Measurements from ENCODE around the gene NACC2. TPM values are rescaled to one million over a fixed set of nuclear protein-coding genes. Genes with fewer than 3 reads are reported as not detected.

The NACC2 gene
- total and polyA plus RNA-seq, 9 donors, result 6.8 to 11.7 (median 9.3) TPM

DNA sequence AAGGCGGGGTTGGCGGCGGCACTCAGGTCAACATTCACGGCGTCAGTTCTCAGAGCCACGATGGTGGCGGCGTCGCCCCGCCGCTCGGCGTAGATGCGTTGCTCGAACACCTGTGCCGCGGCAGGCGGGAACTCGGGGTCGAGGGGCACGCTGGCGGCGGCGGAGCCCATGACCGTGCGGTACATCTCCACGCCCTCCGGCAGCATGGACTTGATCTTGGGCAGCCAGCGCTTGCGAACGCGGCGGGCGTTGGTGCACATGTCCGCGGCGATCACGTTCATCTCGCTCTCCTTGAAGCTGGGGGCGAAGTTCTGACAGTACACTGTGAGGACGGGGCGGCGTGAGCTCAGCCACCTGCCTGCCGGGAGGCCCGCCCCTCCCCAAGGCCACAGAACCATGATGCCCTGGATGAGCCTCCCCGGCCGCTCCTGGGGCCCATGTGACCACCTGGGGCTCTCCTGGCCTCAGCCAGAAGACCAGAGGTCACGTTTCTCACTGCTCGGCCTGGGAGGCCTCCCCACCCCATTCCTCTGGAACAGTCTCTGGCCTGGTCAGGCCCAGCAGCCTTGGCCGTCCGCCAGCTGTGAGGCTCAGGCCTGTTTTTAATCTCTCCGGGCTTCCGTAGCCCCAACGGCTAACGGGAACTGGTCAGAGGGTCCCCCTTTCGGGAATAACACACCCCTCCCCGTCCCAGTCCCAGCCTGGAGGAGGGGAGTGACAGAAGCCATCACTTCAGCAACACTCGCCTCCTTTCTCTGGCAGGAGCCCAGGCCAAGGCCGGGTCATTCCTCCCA is 83.2 kb downstream of the NACC2 start:
- no peaks in the 10 kb centered on the region for H3K36me3 ChIP-seq (ENCODE audit: control insufficient read depth, insufficient read depth, low read length)
- peaks cover 34% of the 10 kb centered on the region for H3K4me1 ChIP-seq (ENCODE audit: control insufficient read depth, insufficient read depth, low read length)

DNA sequence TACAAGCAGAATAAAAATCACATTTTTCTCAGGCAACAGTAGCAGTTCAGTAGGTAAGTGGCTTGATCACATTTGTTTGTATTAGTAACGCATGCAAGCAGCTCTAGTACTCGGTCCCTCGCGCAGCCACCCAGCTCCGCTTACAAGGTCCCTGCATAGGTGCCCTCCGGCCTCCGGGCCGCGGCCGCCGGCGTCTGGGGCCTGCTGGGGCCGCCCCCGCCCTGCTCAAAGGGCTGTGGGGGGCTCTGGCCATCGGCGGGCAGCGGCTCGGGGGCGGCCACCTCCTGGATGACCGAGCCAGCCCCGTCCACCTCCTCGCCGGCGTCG is 83.8 kb downstream of the NACC2 start:
- H3K9me3 ChIP-seq (replicated peaks; ENCODE audit: control insufficient read depth, low read depth, low read length), result no peaks in the 10 kb centered on the region
- WGBS (ENCODE audit: insufficient coverage), result 58% methylated on average over 25 of the region's 25 CpGs
- peak overlapping the region; percentile 73 for H3K27ac ChIP-seq (ENCODE audit: low read length)
- no peak for DNase-seq
- peaks cover 34% of the 10 kb centered on the region for H3K4me1 ChIP-seq (ENCODE audit: control insufficient read depth, insufficient read depth, low read length)
- H3K4me3 ChIP-seq (ENCODE audit: low read length), result no peak overlapping the region
- H3K36me3 ChIP-seq (ENCODE audit: control insufficient read depth, insufficient read depth, low read length), result no peaks in the 10 kb centered on the region
- no peaks in the 10 kb centered on the region for H3K27me3 ChIP-seq (ENCODE audit: control insufficient read depth, insufficient read depth, low read length)

More for the DNA sequence above, 83.2 kb downstream of the NACC2 start:
- Histone ChIP-seq H3K4me3 (ENCODE audit: low read length) (no peak overlapping the region), H3K27me3 (ENCODE audit: control insufficient read depth, insufficient read depth, low read length) (no peaks in the 10 kb centered on the region), H3K27ac (ENCODE audit: low read length) (peak overlapping the region; percentile 73), H3K9me3 (replicated peaks; ENCODE audit: control insufficient read depth, low read depth, low read length) (no peaks in the 10 kb centered on the region)
- peak; percentile 92 for DNase-seq
- WGBS (ENCODE audit: insufficient coverage), result 71% methylated on average over 45 of the region's 59 CpGs

DNA sequence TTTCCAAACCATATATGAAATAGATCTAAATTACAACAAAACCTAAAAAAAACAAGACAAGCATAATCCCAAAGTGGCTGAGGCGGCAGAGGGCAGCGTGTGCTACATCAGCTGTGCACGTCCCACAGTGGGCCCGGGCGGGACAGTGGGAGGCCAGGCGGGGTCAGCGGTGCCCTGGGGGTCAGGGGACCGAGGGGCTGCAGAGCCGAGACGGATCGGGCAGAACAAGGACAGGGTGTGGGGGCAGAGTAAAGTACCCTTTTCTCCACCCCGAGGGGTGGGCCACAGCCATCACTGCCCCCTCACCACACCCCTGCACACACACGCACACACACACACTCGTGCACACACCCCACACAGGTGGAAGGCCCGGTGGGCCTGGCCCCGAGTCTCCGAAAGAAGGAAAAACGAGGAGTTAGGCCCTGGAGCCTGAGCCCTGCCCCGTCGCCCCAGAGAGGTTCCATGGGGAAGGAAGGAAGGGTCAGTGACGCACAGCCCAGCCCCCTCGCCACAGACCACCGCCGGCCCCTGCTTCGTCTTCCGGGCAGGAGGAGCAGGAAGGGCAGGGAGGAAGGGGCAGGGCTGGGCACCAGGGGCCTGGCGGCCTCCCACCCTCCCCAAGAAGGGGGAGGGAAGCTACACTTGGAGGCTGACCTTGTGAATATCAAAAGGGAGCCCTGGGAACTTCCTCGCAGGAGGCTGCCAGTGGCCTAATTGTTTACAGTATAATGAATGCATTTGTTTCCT is 84.3 kb downstream of the NACC2 start:
- no peak overlapping the region for H3K4me3 ChIP-seq (ENCODE audit: low read length)
- DNase-seq, result no peak
- WGBS (ENCODE audit: insufficient coverage), result 86% methylated on average over 4 of the region's 28 CpGs

DNA sequence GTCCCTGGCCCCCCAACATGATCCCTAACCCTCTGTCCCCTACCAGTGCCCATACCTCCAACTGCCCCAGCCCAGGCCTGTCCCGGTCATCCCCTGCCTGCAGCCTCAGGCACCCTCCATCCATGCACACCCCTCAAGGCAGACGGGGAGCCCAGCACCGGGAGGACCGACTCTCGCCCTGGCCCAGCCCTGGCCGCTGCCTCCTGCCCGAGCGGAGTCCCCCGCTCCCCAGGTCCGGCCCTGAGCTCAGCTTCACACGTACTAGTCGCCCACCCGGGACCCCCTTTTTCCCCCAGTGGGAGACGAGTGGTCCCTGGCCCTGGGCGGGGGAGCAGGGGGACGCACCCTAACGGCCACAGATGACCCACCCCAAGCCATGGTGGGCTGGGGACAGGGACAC is 84.9 kb downstream of the NACC2 start:
- no peak for DNase-seq
- Histone ChIP-seq H3K9me3 (replicated peaks; ENCODE audit: control insufficient read depth, low read depth, low read length) (no peaks in the 10 kb centered on the region), H3K36me3 (ENCODE audit: control insufficient read depth, insufficient read depth, low read length) (no peaks in the 10 kb centered on the region), H3K27ac (ENCODE audit: low read length) (no peak overlapping the region), H3K4me3 (ENCODE audit: low read length) (no peak overlapping the region), H3K27me3 (ENCODE audit: control insufficient read depth, insufficient read depth, low read length) (no peaks in the 10 kb centered on the region), H3K4me1 (ENCODE audit: control insufficient read depth, insufficient read depth, low read length) (peaks cover 34% of the 10 kb centered on the region)
- 94% methylated on average over 11 of the region's 17 CpGs for WGBS (ENCODE audit: insufficient coverage)

More for the DNA sequence above, 84.3 kb downstream of the NACC2 start:
- Histone ChIP-seq H3K27ac (ENCODE audit: low read length) (peak overlapping the region; percentile 73), H3K36me3 (ENCODE audit: control insufficient read depth, insufficient read depth, low read length) (no peaks in the 10 kb centered on the region), H3K4me1 (ENCODE audit: control insufficient read depth, insufficient read depth, low read length) (peaks cover 34% of the 10 kb centered on the region), H3K9me3 (replicated peaks; ENCODE audit: control insufficient read depth, low read depth, low read length) (no peaks in the 10 kb centered on the region), H3K27me3 (ENCODE audit: control insufficient read depth, insufficient read depth, low read length) (no peaks in the 10 kb centered on the region)

DNA sequence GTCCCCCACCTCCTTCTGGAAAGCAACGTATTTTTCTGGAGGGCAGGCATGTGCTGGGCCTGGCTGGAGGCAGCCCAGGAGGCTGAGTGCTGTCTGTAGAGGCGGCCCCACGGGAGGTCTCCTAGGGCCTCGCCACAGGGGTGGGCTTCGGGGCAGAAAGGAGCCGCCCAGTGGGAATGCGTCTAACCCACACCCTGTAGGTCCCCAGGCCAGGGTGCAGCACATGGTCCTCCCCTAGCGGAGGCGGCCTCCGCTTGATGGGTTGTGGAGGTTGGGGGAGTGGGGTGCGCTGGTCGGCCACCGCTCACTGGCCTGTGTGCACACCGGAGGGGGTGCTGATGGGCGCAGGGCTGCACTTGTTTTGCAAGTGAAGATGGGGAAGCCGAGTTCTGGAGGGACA is 85.6 kb downstream of the NACC2 start:
- no peaks in the 10 kb centered on the region for H3K9me3 ChIP-seq (replicated peaks; ENCODE audit: control insufficient read depth, low read depth, low read length)
- 83% methylated on average over 7 of the region's 16 CpGs for WGBS (ENCODE audit: insufficient coverage)
- H3K4me3 ChIP-seq (ENCODE audit: low read length), result no peak overlapping the region
- no peak overlapping the region for H3K27ac ChIP-seq (ENCODE audit: low read length)
- DNase-seq, result no peak
- H3K36me3 ChIP-seq (ENCODE audit: control insufficient read depth, insufficient read depth, low read length), result no peaks in the 10 kb centered on the region
- H3K27me3 ChIP-seq (ENCODE audit: control insufficient read depth, insufficient read depth, low read length), result no peaks in the 10 kb centered on the region
- H3K4me1 ChIP-seq (ENCODE audit: control insufficient read depth, insufficient read depth, low read length), result peaks cover 35% of the 10 kb centered on the region

DNA sequence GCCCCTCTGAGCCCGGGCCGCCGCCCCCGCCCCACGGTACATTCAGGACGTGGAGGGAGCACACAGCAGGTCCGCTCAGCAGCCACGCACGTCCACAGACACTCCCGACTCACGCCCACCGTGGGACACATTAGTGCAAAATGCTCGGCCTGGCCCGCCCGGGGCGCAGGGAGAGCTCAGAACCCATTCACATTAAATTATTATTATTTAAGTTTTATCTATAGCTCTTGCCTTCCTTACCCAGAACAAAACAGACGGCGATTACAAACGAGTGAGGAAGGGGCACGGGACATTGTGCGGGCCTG is 86.4 kb downstream of the NACC2 start:
- Histone ChIP-seq H3K4me1 (ENCODE audit: control insufficient read depth, insufficient read depth, low read length) (peaks cover 44% of the 10 kb centered on the region), H3K4me3 (ENCODE audit: low read length) (no peak overlapping the region), H3K27ac (ENCODE audit: low read length) (no peak overlapping the region), H3K36me3 (ENCODE audit: control insufficient read depth, insufficient read depth, low read length) (no peaks in the 10 kb centered on the region), H3K27me3 (ENCODE audit: control insufficient read depth, insufficient read depth, low read length) (no peaks in the 10 kb centered on the region), H3K9me3 (replicated peaks; ENCODE audit: control insufficient read depth, low read depth, low read length) (no peaks in the 10 kb centered on the region)
- DNase-seq, result no peak
- 58% methylated on average over 7 of the region's 21 CpGs for WGBS (ENCODE audit: insufficient coverage)

DNA sequence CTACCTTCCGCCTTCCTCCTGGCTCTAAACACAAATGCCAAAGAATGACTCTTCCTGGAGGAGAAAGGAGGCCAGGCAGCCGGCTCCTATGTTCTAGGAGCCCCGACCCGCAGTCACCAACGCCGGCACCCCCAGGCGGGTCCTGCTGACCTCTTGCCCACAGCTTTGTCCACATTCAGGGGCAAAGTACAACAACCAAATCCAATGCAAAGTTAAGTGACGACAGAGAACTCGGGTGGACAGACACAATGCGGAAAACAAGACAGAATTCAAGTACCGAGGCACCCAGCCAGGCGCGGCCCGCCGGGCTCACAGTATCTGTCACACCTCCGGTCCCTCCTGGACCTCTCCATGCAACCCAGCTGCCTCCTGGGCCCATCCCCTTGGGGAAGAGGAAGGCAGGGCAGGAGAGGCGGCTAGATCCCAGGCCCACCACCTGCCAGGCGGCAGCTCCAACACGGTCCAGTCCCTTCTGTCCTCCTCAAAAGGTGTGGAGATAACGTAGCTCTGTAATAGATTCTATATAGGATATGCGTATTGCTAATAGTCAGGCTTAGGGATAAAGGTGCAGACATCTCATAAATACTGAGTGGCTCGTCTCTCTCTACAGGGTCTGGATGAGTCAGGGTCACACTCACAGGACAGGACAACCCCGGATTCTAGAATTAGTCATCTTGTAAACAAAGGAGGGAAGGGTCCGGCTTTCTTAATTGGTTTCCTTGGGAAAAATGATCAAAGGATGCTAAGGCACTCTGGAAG is 87.0 kb downstream of the NACC2 start:
- H3K4me3 ChIP-seq (ENCODE audit: low read length), result no peak overlapping the region
- H3K9me3 ChIP-seq (replicated peaks; ENCODE audit: control insufficient read depth, low read depth, low read length), result no peaks in the 10 kb centered on the region
- H3K36me3 ChIP-seq (ENCODE audit: control insufficient read depth, insufficient read depth, low read length), result no peaks in the 10 kb centered on the region
- no peak for DNase-seq
- 76% methylated on average over 20 of the region's 24 CpGs for WGBS (ENCODE audit: insufficient coverage)
- H3K27ac ChIP-seq (ENCODE audit: low read length), result peak overlapping the region; percentile 48
- no peaks in the 10 kb centered on the region for H3K27me3 ChIP-seq (ENCODE audit: control insufficient read depth, insufficient read depth, low read length)
- H3K4me1 ChIP-seq (ENCODE audit: control insufficient read depth, insufficient read depth, low read length), result peaks cover 49% of the 10 kb centered on the region

DNA sequence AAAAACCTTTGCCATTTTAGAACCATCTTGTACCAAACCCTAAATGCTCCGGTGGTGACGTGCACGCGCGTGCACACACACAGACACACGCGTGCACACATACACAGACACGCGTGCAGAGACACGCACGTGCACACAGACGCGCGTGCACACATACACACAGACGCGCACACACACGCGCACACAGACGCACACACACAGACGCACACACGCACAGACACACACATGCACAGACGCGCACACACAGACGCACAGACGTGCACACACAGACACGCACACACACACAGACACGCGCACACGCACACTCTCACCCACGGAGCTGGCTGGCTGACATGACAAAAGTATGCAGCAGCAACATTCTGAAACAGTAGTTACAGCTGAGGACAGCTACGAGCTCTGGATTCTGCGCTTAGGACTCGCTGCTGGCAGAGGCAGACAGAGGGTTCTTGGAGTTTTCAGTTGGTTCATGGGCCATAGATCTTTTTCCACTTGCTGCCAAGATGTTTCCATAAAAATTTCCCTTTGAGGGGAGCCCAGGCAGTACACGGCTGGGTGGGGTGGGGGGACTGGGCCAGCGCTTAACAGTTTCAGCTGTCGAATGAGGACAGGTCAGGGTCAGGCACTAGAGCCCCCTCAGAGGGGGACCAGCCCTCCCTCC is 87.7 kb downstream of the NACC2 start:
- WGBS (ENCODE audit: insufficient coverage), result 70% methylated on average over 23 of the region's 36 CpGs
- peak overlapping the region; percentile 48 for H3K27ac ChIP-seq (ENCODE audit: low read length)
- no peaks in the 10 kb centered on the region for H3K9me3 ChIP-seq (replicated peaks; ENCODE audit: control insufficient read depth, low read depth, low read length)
- H3K4me3 ChIP-seq (ENCODE audit: low read length), result no peak overlapping the region
- DNase-seq, result peak; percentile 57
- peaks cover 51% of the 10 kb centered on the region for H3K4me1 ChIP-seq (ENCODE audit: control insufficient read depth, insufficient read depth, low read length)
- no peaks in the 10 kb centered on the region for H3K36me3 ChIP-seq (ENCODE audit: control insufficient read depth, insufficient read depth, low read length)
- no peaks in the 10 kb centered on the region for H3K27me3 ChIP-seq (ENCODE audit: control insufficient read depth, insufficient read depth, low read length)

DNA sequence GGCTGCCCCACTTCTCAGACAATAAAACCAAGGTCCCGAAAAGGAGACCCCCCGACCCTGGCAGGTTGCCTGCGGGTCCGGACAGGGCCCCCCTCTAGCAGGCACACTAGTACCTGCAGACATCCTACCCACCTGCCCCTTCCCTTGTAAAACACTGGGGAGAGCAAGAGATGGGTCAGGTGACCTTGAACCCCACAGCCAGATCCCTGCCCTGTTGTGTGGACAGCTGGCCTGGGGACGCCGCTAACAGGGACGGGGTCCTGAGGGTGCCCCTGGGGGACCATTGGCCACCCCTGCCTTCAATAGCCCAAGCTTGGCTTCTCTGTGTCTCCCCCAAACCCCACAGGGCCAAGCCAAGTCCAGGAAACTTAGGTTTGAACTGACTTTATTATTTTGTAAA is 88.9 kb downstream of the NACC2 start:
- no peaks in the 10 kb centered on the region for H3K9me3 ChIP-seq (replicated peaks; ENCODE audit: control insufficient read depth, low read depth, low read length)
- no peak overlapping the region for H3K4me3 ChIP-seq (ENCODE audit: low read length)
- H3K4me1 ChIP-seq (ENCODE audit: control insufficient read depth, insufficient read depth, low read length), result peaks cover 53% of the 10 kb centered on the region
- H3K27me3 ChIP-seq (ENCODE audit: control insufficient read depth, insufficient read depth, low read length), result no peaks in the 10 kb centered on the region
- H3K27ac ChIP-seq (ENCODE audit: low read length), result no peak overlapping the region
- DNase-seq, result no peak
- H3K36me3 ChIP-seq (ENCODE audit: control insufficient read depth, insufficient read depth, low read length), result no peaks in the 10 kb centered on the region
- WGBS (ENCODE audit: insufficient coverage), result 90% methylated on average over 2 of the region's 7 CpGs

DNA sequence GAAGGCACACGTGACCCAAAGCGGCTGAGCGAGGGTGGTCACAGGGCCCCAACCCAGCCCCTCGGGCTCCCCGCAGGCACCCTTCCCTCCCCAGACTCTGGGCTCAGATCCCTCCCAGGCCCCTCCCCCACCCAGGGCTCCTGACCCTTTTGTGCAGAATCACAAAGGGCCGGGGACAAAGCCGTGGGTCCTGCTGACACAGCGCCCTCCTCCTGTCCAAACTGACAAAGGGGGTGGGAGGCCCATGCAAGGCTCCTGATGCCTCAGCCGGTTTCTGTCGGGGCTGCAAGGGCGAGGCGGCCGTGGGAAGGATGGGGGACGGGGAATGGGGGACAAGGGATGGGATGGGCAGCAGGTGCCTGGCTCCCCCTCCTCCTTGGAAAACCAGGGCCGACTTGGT is 90.4 kb downstream of the NACC2 start:
- DNase-seq, result no peak
- 70% methylated on average over 7 of the region's 15 CpGs for WGBS (ENCODE audit: insufficient coverage)
- H3K4me1 ChIP-seq (ENCODE audit: control insufficient read depth, insufficient read depth, low read length), result peaks cover 58% of the 10 kb centered on the region
- no peaks in the 10 kb centered on the region for H3K9me3 ChIP-seq (replicated peaks; ENCODE audit: control insufficient read depth, low read depth, low read length)
- H3K27me3 ChIP-seq (ENCODE audit: control insufficient read depth, insufficient read depth, low read length), result no peaks in the 10 kb centered on the region
- H3K36me3 ChIP-seq (ENCODE audit: control insufficient read depth, insufficient read depth, low read length), result no peaks in the 10 kb centered on the region
- H3K4me3 ChIP-seq (ENCODE audit: low read length), result no peak overlapping the region
- H3K27ac ChIP-seq (ENCODE audit: low read length), result no peak overlapping the region
